BLaER1 treated with 17β-estradiol and CSF1 and Interleukin-3, amounts not matched to agents 10 nM and 100 nM (cell line): ENCODE data around the gene SPINDOC.
A peak's percentile ranks its signal among the peaks of the same experiment; 100 is the strongest.

ENCODE experiments used
- H3K27ac ChIP-seq, 11 experiments: shearing (Covaris generic); formaldehyde crosslinking; 2 replicates each; pipeline ENCODE4 v1.8.1; 2022
- H3K27me3 ChIP-seq, 11 experiments: shearing (Covaris generic); formaldehyde crosslinking; 2 replicates each; pipeline ENCODE4 v1.8.1; 2022
- H3K36me3 ChIP-seq, 11 experiments: shearing (Covaris generic); formaldehyde crosslinking; 2 replicates each; pipeline ENCODE4 v1.8.1; 2022
- H3K4me1 ChIP-seq, 10 experiments: shearing (Covaris generic); formaldehyde crosslinking; 2 replicates each; pipeline ENCODE4 v1.8.1; 2022
- H3K4me2 ChIP-seq, 11 experiments: shearing (Covaris generic); formaldehyde crosslinking; 2 replicates each; pipeline ENCODE4 v1.8.1; 2022
- H3K4me3 ChIP-seq, 10 experiments: shearing (Covaris generic); formaldehyde crosslinking; 2 replicates each; pipeline ENCODE4 v1.8.1; 2022
- H3K9ac ChIP-seq, 11 experiments: shearing (Covaris generic); formaldehyde crosslinking; 2 replicates each; pipeline ENCODE4 v1.8.1; 2022
- H3K9me3 ChIP-seq, 11 experiments: shearing (Covaris generic); formaldehyde crosslinking; replicated peaks in 1 of 11; 2 replicates each; pipeline ENCODE4 v1.8.1; 2022
- H4K20me1 ChIP-seq, 11 experiments: shearing (Covaris generic); formaldehyde crosslinking; 2 replicates each; pipeline ENCODE4 v1.8.1; 2022
- Cebpa-rat ChIP-seq, 11 experiments: shearing (Covaris generic); IDR thresholded peaks; 2 replicates each; pipeline ENCODE4 v1.8.1; 2022

SPINDOC gene

DNA sequence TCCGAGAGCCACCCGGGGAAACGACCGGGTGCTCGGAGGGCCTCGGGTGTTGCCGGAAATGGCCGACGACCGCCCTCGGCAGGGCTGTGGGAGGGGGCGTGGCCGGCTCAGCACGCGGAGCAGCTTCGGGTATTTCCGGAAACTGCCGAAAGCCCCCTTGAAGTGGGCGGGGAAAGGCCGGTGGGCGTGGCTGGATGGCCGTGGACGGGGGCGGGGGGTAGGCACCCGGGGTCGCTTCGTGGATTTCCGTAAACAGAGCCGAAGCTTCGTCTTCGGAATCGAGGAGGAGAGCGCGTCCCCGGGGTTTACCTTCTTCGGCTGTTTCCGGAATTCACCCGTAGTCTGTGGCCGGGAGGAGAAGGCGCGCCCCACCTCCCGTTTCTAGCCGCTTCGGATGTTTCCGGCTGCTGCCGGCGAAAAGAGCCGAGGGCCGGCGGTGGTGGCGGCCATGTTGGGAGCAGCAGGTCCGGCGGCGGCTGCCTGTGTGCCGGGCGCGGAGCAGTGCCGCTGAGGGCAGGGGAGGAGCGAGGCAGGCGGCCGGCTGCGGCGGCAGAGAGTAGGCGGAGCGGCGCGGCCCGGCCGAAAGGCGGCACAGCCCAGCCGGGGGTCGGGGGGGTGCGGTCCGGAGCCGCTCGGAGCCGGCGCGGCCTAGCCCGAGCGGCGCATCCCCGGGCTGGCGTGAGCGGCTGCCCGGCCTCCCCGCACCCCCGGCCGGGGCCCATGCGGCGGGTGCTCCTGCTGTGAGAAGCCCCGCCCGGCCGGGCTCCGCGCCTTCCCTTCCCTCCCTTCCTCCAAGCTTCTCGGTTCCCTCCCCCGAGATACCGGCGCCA, 25.6 kb downstream of the SPINDOC start, which contains the start of gene MARK2:
Gene MARK2, plus strand, starts transcription at position 433 of the 830 bp plus-strand sequence. Its CDS starts 397 bp downstream, at position 830.
- Histone ChIP-seq H3K9ac (peak within 1 kb of the TSS; percentile 95 to 98 (median 96)), H3K36me3 (peaks cover 0 to 30% (median 21%) of the 10 kb centered on the region in 11 experiments; a peak in 16 of 22 replicates), H3K9me3 (no peaks in the 10 kb centered on the region), H3K27ac (peak within 1 kb of the TSS; percentile 87 to 96 (median 93)), H4K20me1 (peaks cover 42 to 67% (median 54%) of the 10 kb centered on the region in 11 experiments), H3K27me3 (no peaks in the 10 kb centered on the region), H3K4me1 (peaks cover 58 to 71% (median 65%) of the 10 kb centered on the region in 10 experiments), H3K4me3 (peak within 1 kb of the TSS; percentile 80 to 100 (median 98)), H3K4me2 (peak within 1 kb of the TSS; percentile 92 to 99 (median 98))
- no peak for TF ChIP-seq Cebpa-rat (IDR thresholded peaks at IDR 0.05)

DNA sequence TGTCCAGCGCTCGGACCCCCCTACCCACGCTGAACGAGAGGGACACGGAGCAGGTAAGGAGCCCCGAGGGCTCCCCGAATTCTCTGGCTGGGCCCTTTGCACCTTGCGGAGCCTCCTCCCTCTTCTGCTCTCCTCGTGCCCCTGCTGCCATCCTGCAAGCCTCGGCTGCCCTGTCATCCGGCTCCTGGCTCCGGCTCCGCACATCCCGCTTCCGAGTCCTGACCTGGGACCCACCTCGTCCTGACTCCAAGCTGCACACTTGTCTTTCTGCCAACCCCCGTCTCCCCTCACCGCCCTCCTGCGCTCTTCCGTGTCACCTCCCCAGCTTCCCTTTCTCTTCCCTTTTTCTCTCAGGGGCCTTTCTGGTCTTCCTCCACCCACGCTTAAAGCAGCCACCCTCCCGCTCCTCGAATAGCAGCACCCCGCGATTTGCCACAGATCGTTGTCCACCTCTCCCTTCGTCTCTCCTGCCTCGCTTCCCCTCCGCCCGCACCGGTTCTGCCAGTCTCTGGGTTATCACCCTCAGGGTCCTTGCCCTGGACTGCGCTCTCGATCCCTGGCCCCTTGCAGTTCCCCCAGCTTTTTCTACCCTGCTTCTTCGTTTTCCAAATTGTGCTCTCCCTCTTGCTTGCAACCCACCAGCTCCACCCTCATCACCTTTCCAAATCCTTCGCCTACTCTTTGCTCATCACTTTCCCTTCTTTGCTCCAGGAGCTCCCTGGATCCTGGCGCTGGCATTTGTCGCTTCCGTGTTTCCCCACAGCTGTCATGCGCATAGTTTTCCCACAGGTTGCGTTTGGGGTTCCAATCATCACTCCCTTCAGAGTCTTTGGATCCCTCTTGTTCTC, 26.5 kb downstream of the SPINDOC start:
- H3K36me3 ChIP-seq = peaks cover 5 to 36% (median 29%) of the 10 kb centered on the region in 11 experiments; a peak in 17 of 22 replicates
- TF ChIP-seq Cebpa-rat (IDR thresholded peaks at IDR 0.05) = no peak
- H3K27me3 ChIP-seq = no peaks in the 10 kb centered on the region
- H3K4me2 ChIP-seq = peak overlapping the region; percentile 92 to 99 (median 96)
- peaks cover 51 to 74% (median 61%) of the 10 kb centered on the region in 11 experiments for H4K20me1 ChIP-seq
- peak overlapping the region; percentile 87 to 96 (median 93) for H3K27ac ChIP-seq
- H3K4me3 ChIP-seq = peak overlapping the region; percentile 80 to 100 (median 98)
- H3K4me1 ChIP-seq = peaks cover 64 to 71% (median 66%) of the 10 kb centered on the region in 10 experiments
- peak overlapping the region; percentile 95 to 98 (median 96) for H3K9ac ChIP-seq
- H3K9me3 ChIP-seq = no peaks in the 10 kb centered on the region

DNA sequence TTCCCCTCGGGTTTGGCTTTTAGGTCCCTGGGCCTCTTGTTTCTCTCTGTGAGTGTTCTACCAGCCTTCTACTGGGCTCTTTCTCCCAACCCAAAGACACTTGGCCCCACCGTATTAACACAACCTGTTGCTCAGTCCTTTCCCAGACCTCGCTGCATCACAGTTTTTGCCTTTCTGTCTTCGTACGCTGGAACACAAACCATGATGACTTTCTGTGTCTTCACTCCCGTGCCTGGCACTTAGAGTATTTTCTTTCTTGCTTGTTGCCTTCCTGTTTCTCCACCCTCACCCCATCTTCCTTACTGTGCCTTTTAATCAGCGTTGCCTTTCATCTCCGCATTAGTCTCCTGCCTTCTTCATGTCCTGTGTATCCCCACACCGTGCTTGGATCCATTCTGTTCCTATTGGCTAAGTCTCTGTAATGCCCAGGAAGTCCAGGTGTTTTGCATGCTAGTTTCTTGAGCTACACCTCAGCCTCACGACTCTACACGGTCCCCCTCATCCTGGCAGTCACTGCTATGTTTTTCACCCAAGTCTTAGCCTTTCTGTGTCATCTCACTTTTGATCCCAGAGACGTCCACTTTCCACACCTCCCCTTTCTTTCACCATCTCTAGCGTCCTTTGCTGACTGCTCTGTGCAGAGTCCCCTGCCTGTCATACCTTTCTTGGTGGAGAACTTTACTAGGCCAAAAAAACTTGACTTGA, 27.3 kb downstream of the SPINDOC start:
- Histone ChIP-seq H3K27ac (peak overlapping the region; percentile 87 to 96 (median 93); a peak in 21 of 22 replicates), H3K9me3 (no peaks in the 10 kb centered on the region), H3K4me3 (peak overlapping the region; percentile 80 to 100 (median 98)), H3K27me3 (no peaks in the 10 kb centered on the region), H3K4me2 (peak overlapping the region; percentile 92 to 99 (median 96)), H3K9ac (peak overlapping the region; percentile 95 to 98 (median 96)), H4K20me1 (peaks cover 58 to 78% (median 64%) of the 10 kb centered on the region in 11 experiments), H3K4me1 (peaks cover 64 to 71% (median 68%) of the 10 kb centered on the region in 10 experiments), H3K36me3 (peaks cover 11 to 41% (median 32%) of the 10 kb centered on the region in 11 experiments)
- no peak for TF ChIP-seq Cebpa-rat (IDR thresholded peaks at IDR 0.05)

DNA sequence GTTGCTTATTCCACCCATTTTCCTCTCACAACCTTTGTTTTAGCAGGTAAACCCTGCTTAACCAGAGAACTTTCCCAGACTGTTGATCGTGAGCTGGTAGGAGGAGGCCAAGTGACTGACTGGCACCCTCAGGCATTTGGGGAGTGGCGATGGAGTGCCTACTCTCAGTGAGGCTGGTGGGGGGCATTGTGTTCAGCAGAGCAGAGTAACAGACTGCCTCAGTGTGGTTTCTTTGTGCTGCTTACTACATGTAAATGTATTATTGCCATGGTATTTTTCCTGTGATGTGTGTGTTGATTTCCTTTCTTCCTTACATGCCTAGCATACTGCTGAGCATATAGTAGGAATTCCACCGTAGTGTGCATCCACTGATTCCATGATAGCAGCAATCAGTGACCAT, 28.3 kb downstream of the SPINDOC start:
- peaks cover 69 to 88% (median 74%) of the 10 kb centered on the region in 11 experiments for H4K20me1 ChIP-seq
- peak overlapping the region; percentile 95 to 98 (median 96); a peak in 21 of 22 replicates for H3K9ac ChIP-seq
- peaks cover 67 to 79% (median 73%) of the 10 kb centered on the region in 10 experiments for H3K4me1 ChIP-seq
- no peak for TF ChIP-seq Cebpa-rat (IDR thresholded peaks at IDR 0.05)
- no peaks in the 10 kb centered on the region for H3K27me3 ChIP-seq
- peak overlapping the region in 2 of 11 experiments; percentile 12 to 19; a peak in 4 of 22 replicates for H3K27ac ChIP-seq
- no peaks in the 10 kb centered on the region for H3K9me3 ChIP-seq
- H3K4me3 ChIP-seq = peak overlapping the region; percentile 80 to 100 (median 98)
- peak overlapping the region; percentile 92 to 99 (median 96) for H3K4me2 ChIP-seq
- H3K36me3 ChIP-seq = peaks cover 18 to 51% (median 39%) of the 10 kb centered on the region in 11 experiments

DNA sequence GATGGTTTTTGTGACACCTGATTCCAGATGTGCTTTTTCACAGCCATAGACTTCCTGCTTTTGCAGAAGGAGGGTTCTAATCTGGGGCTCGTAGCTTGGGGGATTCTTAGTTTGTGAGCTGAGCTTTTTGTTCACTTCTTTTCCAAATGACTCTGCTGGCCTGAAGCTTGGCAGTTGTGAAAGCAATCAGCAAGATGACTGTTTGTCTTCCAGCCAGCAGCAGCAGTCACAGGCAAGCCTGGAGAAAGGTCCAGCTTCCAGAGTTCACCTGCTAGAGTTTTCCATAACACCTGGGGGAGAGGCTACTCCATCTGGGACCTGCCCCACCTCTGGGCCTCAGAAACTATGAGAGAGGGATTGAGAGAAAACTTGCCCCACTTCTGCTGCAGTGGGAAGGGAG, 29.8 kb downstream of the SPINDOC start:
- Histone ChIP-seq H3K4me1 (peaks cover 71 to 80% (median 75%) of the 10 kb centered on the region in 10 experiments), H4K20me1 (peaks cover 84 to 92% (median 87%) of the 10 kb centered on the region in 11 experiments)

DNA sequence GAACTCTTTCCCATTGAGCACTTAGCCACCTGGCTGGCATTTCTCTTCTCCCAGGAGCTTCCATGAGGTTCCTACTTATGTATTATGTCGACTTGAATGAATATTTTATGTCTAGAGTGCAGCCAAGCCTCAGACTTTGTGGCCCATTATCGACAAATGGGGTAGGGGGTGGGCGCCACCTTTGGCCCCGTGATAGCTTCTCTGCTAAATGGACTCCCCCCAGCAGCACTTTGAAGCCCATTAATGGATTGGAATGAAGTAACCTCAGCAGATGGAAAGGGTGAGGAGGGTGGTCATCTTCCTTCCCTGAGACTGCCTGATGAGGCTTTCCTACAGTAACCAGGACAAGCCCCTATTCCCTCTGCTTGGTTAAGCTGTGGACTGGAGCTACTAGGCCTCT, 31.6 kb downstream of the SPINDOC start:
- peaks cover 20 to 79% (median 58%) of the 10 kb centered on the region in 11 experiments for H3K36me3 ChIP-seq
- H3K27me3 ChIP-seq = no peaks in the 10 kb centered on the region
- no peaks in the 10 kb centered on the region for H3K9me3 ChIP-seq
- H3K4me1 ChIP-seq = peaks cover 69 to 88% (median 72%) of the 10 kb centered on the region in 10 experiments
- peak overlapping the region in 6 of 11 experiments; percentile 2 to 54 (median 22); a peak in 8 of 22 replicates for H3K27ac ChIP-seq
- peak overlapping the region in 3 of 10 experiments; percentile 0 to 10 (median 6); a peak in 1 of 20 replicates for H3K4me3 ChIP-seq
- peak overlapping the region; percentile 27 to 99 (median 96); a peak in 21 of 22 replicates for H3K4me2 ChIP-seq
- H3K9ac ChIP-seq = peak overlapping the region in 7 of 11 experiments; percentile 10 to 97 (median 23); a peak in 4 of 22 replicates
- peaks cover 94 to 100% (median 98%) of the 10 kb centered on the region in 11 experiments for H4K20me1 ChIP-seq
- no peak for TF ChIP-seq Cebpa-rat (IDR thresholded peaks at IDR 0.05)

More for the DNA sequence above, 29.8 kb downstream of the SPINDOC start:
- Histone ChIP-seq H3K27me3 (no peaks in the 10 kb centered on the region), H3K9me3 (no peaks in the 10 kb centered on the region), H3K9ac (peak overlapping the region in 10 of 11 experiments; percentile 16 to 97 (median 52); a peak in 15 of 22 replicates), H3K4me3 (peak overlapping the region in 1 of 10 experiments; percentile 35; a peak in 2 of 20 replicates), H3K36me3 (peaks cover 20 to 65% (median 48%) of the 10 kb centered on the region in 11 experiments), H3K27ac (no peak overlapping the region; a peak in 2 of 22 replicates), H3K4me2 (peak overlapping the region; percentile 92 to 99 (median 96))
- no peak for TF ChIP-seq Cebpa-rat (IDR thresholded peaks at IDR 0.05)

DNA sequence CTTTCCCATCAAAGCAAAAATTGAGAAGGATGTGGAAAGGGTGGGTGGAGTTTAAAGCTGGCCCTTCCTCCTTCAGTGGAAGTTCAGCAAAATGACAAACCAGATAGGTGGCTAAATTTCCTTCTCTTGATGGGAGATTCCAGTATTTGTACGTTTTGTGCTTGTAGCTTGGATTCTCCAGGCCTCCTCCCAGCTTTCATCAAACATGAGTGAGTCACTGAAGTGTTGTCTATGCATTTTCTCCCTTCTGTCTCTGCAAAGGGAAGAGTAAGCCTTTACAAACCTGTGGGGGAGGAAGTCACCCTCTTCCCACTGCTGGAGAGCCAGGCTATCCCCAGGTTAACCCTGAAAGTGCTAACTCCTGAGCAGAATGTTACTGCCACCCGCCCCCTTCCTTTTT, 32.0 kb downstream of the SPINDOC start:
- Histone ChIP-seq H3K27me3 (no peaks in the 10 kb centered on the region), H4K20me1 (peaks cover 94 to 100% (median 98%) of the 10 kb centered on the region in 11 experiments), H3K9ac (peak overlapping the region in 4 of 11 experiments; percentile 10 to 97 (median 26); a peak in 4 of 22 replicates), H3K4me1 (peaks cover 65 to 93% (median 70%) of the 10 kb centered on the region in 10 experiments), H3K27ac (peak overlapping the region in 6 of 11 experiments; percentile 2 to 54 (median 22); a peak in 8 of 22 replicates), H3K9me3 (no peaks in the 10 kb centered on the region), H3K4me2 (peak overlapping the region; percentile 27 to 99 (median 96); a peak in 21 of 22 replicates), H3K4me3 (0 out of 20 replicates have a peak overlapping the region, but pooled peaks of 2 of the 10 experiments have one; percentile 0 to 6), H3K36me3 (peaks cover 20 to 82% (median 60%) of the 10 kb centered on the region in 11 experiments)
- TF ChIP-seq Cebpa-rat (IDR thresholded peaks at IDR 0.05) = no peak
